ENCODE results near the gene ANKFY1. TPM values are rescaled to one million over a fixed set of nuclear protein-coding genes. Genes with fewer than 3 reads are reported as not detected.

Gene ANKFY1
- polyA plus RNA-seq, 1 experiment, result 38.8 TPM

DNA sequence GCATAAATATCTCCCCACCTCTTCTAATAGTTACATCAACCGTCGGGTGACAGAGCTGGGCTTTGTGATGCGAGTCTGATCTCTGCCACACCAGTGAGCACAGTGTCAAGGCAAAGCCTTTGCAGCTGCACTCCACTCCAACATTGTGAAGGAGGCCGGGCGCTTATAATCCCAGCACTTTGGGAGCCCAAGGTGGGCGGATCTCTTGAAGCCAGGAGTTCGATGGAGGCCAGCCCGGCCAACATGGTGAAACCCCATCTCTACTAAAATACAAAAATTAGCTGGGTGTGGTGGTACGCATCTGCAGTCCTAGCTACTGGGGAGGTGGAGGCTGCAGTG, 101.8 kb downstream of the ANKFY1 start:
- Histone ChIP-seq H3K27ac (ENCODE audit: low read depth, low read length) (peak overlapping the region; percentile 93), H3K4me3 (ENCODE audit: low read depth, low read length) (no peak overlapping the region), H3K27me3 (ENCODE audit: control insufficient read depth, insufficient read depth, low read length) (no peaks in the 10 kb centered on the region), H3K9me3 (ENCODE audit: control insufficient read depth, insufficient read depth, low read length) (no peaks in the 10 kb centered on the region)
- POLR2A ChIA-PET, result interaction anchor here (0.5 to 1.0 kb wide), 2 partner anchors 18 to 273 kb away, joined by 3 to 6 read pairs; no protein-coding TSS in a partner anchor
- no peak for DNase-seq (ENCODE audit: low read depth, low spot score)
- CTCF ChIA-PET, result no interaction called here
- TF ChIP-seq, protein P1, sequence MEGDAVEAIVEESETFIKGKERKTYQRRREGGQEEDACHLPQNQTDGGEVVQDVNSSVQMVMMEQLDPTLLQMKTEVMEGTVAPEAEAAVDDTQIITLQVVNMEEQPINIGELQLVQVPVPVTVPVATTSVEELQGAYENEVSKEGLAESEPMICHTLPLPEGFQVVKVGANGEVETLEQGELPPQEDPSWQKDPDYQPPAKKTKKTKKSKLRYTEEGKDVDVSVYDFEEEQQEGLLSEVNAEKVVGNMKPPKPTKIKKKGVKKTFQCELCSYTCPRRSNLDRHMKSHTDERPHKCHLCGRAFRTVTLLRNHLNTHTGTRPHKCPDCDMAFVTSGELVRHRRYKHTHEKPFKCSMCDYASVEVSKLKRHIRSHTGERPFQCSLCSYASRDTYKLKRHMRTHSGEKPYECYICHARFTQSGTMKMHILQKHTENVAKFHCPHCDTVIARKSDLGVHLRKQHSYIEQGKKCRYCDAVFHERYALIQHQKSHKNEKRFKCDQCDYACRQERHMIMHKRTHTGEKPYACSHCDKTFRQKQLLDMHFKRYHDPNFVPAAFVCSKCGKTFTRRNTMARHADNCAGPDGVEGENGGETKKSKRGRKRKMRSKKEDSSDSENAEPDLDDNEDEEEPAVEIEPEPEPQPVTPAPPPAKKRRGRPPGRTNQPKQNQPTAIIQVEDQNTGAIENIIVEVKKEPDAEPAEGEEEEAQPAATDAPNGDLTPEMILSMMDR (IDR thresholded peaks at IDR 0.05; ENCODE audit: low read depth, low read length), result no peak

DNA sequence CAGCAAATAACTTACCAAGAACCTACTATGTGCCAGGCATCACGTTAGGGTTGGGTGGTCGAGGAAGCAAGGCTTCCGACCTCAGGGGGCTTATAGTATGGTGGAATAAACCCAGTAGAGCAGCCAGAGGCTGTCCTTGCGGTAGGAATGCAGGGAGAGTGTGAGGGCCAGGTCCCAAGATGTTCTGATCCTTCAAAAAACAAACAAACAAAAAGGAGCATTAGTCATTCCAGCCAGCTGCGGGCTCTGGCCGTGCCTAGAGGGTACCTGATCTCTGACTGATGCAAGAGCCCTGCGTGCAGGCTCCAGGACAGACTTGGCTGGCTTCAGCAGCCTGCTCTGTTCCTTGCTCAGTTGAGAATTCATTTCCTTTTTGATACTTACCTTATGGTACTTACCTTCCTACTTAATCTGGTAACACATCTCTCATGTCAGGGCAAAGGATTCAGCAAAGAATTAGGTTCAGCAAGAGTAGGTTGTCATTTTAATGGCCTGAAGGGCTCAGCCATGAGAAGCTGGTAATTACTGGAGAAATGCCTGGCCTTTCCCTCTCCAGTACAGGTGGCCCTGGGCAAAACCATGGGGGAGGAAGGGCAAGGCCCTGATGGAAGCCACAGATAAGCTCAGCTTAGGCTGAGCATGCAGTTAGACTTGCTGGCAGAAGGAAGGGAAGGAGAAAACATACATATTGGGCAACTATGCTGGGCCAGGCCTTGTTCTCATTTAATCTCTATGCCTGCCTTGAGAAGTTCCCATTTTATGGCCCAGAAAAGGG, 102.4 kb downstream of the ANKFY1 start:
- TF ChIP-seq, protein P1 (IDR thresholded peaks at IDR 0.05; ENCODE audit: low read depth, low read length), result peak; percentile 64
- Histone ChIP-seq H3K27me3 (ENCODE audit: control insufficient read depth, insufficient read depth, low read length) (no peaks in the 10 kb centered on the region), H3K9me3 (ENCODE audit: control insufficient read depth, insufficient read depth, low read length) (no peaks in the 10 kb centered on the region), H3K4me3 (ENCODE audit: low read depth, low read length) (no peak overlapping the region), H3K27ac (ENCODE audit: low read depth, low read length) (peak overlapping the region; percentile 93)
- CTCF ChIA-PET, result interaction anchor here (0.9 to 1.0 kb wide), 3 partner anchors 16 to 248 kb away, joined by 3 to 4 read pairs (median 3); no protein-coding TSS in a partner anchor
- DNase-seq (ENCODE audit: low read depth, low spot score), result peak; percentile 72
- POLR2A ChIA-PET, result interaction anchor here (1.0 to 1.5 kb wide), 2 partner anchors 18 to 69 kb away, joined by 4 to 6 read pairs; no protein-coding TSS in a partner anchor

DNA sequence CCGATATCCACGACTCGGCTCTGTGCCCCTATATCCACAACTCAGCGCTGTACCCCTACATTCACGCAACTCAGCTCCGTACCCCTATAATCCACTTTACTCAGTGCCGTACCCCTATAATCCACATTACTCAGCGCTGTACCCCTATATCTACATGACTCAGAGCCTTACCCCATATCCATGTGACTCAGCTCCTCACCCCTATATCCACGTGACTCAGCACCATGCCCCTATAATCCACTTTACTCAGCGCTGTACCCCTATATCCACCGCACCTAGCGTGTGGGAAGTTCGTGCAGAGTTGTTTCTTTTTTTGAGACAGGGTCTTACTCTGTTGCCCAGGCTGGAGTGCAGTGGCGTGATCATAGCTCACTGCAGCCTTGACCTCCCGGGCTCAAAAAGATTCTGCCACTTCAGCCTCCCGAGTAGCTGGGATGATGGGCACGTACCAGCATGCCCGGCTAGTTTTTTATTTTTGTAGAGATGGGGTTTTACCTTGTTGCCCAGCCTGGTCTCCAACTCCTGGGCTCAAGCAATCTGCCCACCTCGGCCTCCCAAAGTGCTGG, 103.4 kb downstream of the ANKFY1 start:
- DNase-seq (ENCODE audit: low read depth, low spot score), result no peak
- H3K27ac ChIP-seq (ENCODE audit: low read depth, low read length), result no peak overlapping the region
- H3K27me3 ChIP-seq (ENCODE audit: control insufficient read depth, insufficient read depth, low read length), result no peaks in the 10 kb centered on the region
- ChIA-PET POLR2A (interaction anchor here (1.5 kb wide), 1 partner anchor 70 kb away, joined by 4 read pairs; no protein-coding TSS in a partner anchor), CTCF (interaction anchor here (0.6 to 1.0 kb wide), 4 partner anchors 15 to 247 kb away, joined by 3 to 6 read pairs (median 4); no protein-coding TSS in a partner anchor)
- H3K9me3 ChIP-seq (ENCODE audit: control insufficient read depth, insufficient read depth, low read length), result no peaks in the 10 kb centered on the region
- TF ChIP-seq, protein P1 (IDR thresholded peaks at IDR 0.05; ENCODE audit: low read depth, low read length), result no peak
- no peak overlapping the region for H3K4me3 ChIP-seq (ENCODE audit: low read depth, low read length)

DNA sequence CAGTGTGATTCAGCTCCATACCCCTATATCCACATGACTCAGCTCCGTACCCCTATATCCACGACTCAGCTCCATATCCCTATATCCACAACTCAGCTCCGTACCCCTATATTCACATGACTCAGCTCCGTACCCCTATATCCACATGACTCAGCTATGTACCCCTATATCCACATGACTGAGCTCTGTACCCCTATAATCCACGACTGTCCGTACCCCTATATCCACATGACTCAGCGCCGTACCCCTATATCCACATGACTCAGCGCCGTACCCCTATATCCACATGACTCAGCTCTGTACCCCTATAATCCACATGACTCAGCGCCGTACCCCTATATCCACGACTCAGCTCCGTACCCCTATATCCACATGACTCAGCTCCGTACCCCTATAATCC, 104.0 kb downstream of the ANKFY1 start:
- ChIA-PET POLR2A (interaction anchor here (0.5 to 1.5 kb wide), 2 partner anchors 16 to 71 kb away, joined by 3 to 4 read pairs; no protein-coding TSS in a partner anchor), CTCF (interaction anchor here (0.6 to 0.9 kb wide), 2 partner anchors 40 to 293 kb away, joined by 3 read pairs; no protein-coding TSS in a partner anchor)
- TF ChIP-seq, protein P1 (IDR thresholded peaks at IDR 0.05; ENCODE audit: low read depth, low read length), result no peak
- H3K27me3 ChIP-seq (ENCODE audit: control insufficient read depth, insufficient read depth, low read length), result no peaks in the 10 kb centered on the region
- H3K27ac ChIP-seq (ENCODE audit: low read depth, low read length), result no peak overlapping the region
- no peak for DNase-seq (ENCODE audit: low read depth, low spot score)
- no peak overlapping the region for H3K4me3 ChIP-seq (ENCODE audit: low read depth, low read length)
- H3K9me3 ChIP-seq (ENCODE audit: control insufficient read depth, insufficient read depth, low read length), result no peaks in the 10 kb centered on the region
